Measurements from ENCODE around the gene KMT2B. TPM values are rescaled to one million over a fixed set of nuclear protein-coding genes. Genes with fewer than 3 reads are reported as not detected.
A peak's percentile ranks its signal among the peaks of the same experiment; 100 is the strongest.

KMT2B gene
- total RNA-seq, 1 donor from 2014 or later: 25.5 TPM

DNA sequence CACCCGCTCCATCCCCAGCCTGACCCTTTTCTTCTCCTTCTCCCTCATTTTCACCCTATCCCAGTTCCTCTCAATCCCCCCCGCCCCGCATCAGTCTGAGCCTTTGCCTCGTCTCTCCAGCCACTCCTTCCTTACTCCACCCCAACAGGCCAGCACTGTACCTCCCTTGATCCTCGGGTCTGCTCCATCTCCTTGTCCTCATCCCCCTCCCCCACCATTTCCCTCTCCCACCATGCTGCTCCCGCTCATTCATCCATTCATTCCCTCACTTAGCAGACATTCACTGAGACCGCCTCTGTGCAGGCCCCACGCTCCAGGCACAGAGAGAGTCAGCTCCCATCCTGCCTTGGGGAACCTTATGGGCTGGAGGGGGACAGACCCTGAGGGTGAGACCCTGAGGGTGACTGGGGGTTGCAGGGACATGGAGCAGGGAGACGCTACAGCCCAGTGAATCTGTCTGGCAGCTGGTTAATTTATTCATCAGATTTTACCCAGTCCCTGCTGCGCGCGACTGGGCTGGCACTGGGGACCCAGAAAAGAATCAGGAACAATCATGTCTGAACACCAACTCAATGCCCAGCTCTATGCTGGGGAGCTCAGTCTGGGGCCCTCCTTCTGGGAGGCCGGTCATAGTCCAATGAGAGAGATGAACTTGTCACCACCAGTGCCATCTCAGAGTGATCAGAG lies 58.4 kb downstream of the KMT2B start:
- no peaks in the 10 kb centered on the region for H3K27me3 ChIP-seq
- H3K27ac ChIP-seq: peak overlapping the region in 1 of 2 donors; percentile 59
- peak overlapping the region; percentile 84 to 88 for H3K4me3 ChIP-seq
- TF ChIP-seq CTCF (IDR thresholded peaks at IDR 0.05): no peak
- H3K9me3 ChIP-seq: no peaks in the 10 kb centered on the region
- peaks cover 12 to 17% of the 10 kb centered on the region in 2 donors for H3K36me3 ChIP-seq
- H3K4me1 ChIP-seq: peaks cover 5 to 14% of the 10 kb centered on the region in 2 donors
- intact Hi-C loops (cut with DNase I): loop anchor here (5.0 to 10.0 kb wide), 3 partner anchors 74 to 229 kb away; partner anchors contain the start of genes TMEM147 and ZBTB32
- DNase-seq (ENCODE audit: low spot score in 2 of 2): no peak

- Histone ChIP-seq H3K4me3 (no peak overlapping the region), H3K9me3 (no peaks in the 10 kb centered on the region), H3K4me1 (peaks cover 5 to 14% of the 10 kb centered on the region in 2 donors), H3K36me3 (peaks cover 13 to 25% of the 10 kb centered on the region in 2 donors), H3K27me3 (no peaks in the 10 kb centered on the region), H3K27ac (no peak overlapping the region)
- no peak for DNase-seq (ENCODE audit: low spot score in 2 of 2)
- intact Hi-C loops (cut with DNase I): loop anchor here (5.0 to 10.0 kb wide), 3 partner anchors 75 to 230 kb away; partner anchors contain the start of genes TMEM147 and ZBTB32
- no peak for TF ChIP-seq CTCF (IDR thresholded peaks at IDR 0.05)
These were observed 59.5 kb downstream of the KMT2B start for GRCh38 chr19:35777086-35777841.

DNA sequence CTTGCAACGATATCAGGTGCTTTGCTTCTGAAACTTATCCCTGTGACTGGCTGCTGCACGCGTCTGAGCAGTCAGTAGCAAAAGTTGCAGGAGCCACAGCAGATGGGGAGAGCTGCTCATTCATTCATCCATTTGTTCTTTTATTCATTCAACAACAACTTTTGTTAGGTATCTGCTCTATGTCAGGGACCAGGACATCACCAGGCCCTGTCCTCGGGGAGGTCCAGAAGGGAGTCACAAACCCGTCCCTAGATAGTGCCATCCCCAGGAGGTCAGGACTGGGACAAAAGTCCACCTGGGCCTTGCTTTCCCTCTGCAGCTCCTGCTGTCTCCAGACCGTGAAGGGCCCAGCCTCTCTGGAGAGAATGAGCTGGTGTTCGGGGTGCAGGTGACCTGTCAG lies 60.2 kb downstream of the KMT2B start:
- intact Hi-C loops (cut with DNase I): loop anchor here (5.0 to 10.0 kb wide), 3 partner anchors 76 to 231 kb away; partner anchors contain the start of genes TMEM147 and ZBTB32
- peaks cover 19 to 32% of the 10 kb centered on the region in 2 donors for H3K36me3 ChIP-seq
- H3K27me3 ChIP-seq: no peaks in the 10 kb centered on the region
- H3K4me3 ChIP-seq: no peak overlapping the region
- H3K9me3 ChIP-seq: no peaks in the 10 kb centered on the region
- no peak for TF ChIP-seq CTCF (IDR thresholded peaks at IDR 0.05)
- no peak for DNase-seq (ENCODE audit: low spot score in 2 of 2)
- H3K27ac ChIP-seq: no peak overlapping the region
- H3K4me1 ChIP-seq: peaks cover 5 to 14% of the 10 kb centered on the region in 2 donors

GRCh38 chr19:35779033-35779432 lies 61.2 kb downstream of the KMT2B start:
- peaks cover 5 to 14% of the 10 kb centered on the region in 2 donors for H3K4me1 ChIP-seq
- H3K4me3 ChIP-seq: no peak overlapping the region
- intact Hi-C loops (cut with DNase I): loop anchor here (5.0 to 10.0 kb wide), 3 partner anchors 77 to 232 kb away; partner anchors contain the start of genes TMEM147 and ZBTB32
- peaks cover 20 to 32% of the 10 kb centered on the region in 2 donors for H3K36me3 ChIP-seq
- H3K9me3 ChIP-seq: no peaks in the 10 kb centered on the region
- TF ChIP-seq CTCF (IDR thresholded peaks at IDR 0.05): no peak
- no peak overlapping the region for H3K27ac ChIP-seq
- H3K27me3 ChIP-seq: no peaks in the 10 kb centered on the region
- no peak for DNase-seq (ENCODE audit: low spot score in 2 of 2)

DNA sequence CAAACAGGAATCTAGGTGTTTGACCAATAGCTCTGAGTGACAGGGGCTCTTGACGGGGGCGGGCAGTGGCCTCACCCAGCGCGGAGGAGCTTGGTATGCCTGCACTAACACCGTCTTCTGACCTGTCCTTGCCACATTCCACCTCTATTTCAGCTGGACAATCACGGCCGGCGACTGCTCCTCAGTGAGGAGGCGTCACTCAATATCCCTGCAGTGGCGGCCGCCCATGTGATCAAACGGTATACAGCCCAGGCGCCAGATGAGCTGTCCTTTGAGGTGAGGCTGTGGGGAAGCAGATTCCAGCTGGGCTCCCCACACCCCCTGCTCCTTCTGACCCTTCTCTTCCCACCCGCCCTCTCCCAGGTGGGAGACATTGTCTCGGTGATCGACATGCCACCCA lies 62.3 kb downstream of the KMT2B start:
- Histone ChIP-seq H3K4me3 (no peak overlapping the region), H3K4me1 (peaks cover 0 to 9% of the 10 kb centered on the region in 2 donors), H3K27ac (no peak overlapping the region), H3K27me3 (no peaks in the 10 kb centered on the region), H3K9me3 (no peaks in the 10 kb centered on the region), H3K36me3 (peaks cover 22 to 39% of the 10 kb centered on the region in 2 donors)
- no peak for TF ChIP-seq CTCF (IDR thresholded peaks at IDR 0.05)
- DNase-seq (ENCODE audit: low spot score in 2 of 2): no peak
- intact Hi-C loops (cut with DNase I): no loop called here

Measured in ascending aorta (tissue), 2 donors.